HepG2 (cell line): ENCODE measurements around the gene RPL23. TPM values are rescaled to one million over a fixed set of nuclear protein-coding genes. Genes with fewer than 3 reads are reported as not detected.

ENCODE experiments used
- CBX2 ChIP-seq, 2 experiments: fragments of 200-600 bp in 1 of 2; sonication (generic); formaldehyde crosslinking in 1 of 2; IDR thresholded peaks; 2 replicates each; pipeline versions ENCODE4 v1.7.0 to v1.8.1; 2018 to 2022; ENCODE audit warnings: low read depth in 2 of 2, low read length in 1 of 2, mild to moderate bottlenecking in 1 of 2, missing genetic modification reagents in 1 of 2
- GATAD2A ChIP-seq: IDR thresholded peaks from 2 replicates; pipeline ENCODE4 v1.6.1; 2016
- HHEX ChIP-seq: IDR thresholded peaks from 2 replicates; pipeline ENCODE4 v1.6.1; 2016; ENCODE audit warnings: control low read depth
- HOXA7 ChIP-seq: sonication (generic); formaldehyde crosslinking; IDR thresholded peaks from 2 replicates; pipeline ENCODE4 v1.8.1; 2022; ENCODE audit warnings: mild to moderate bottlenecking, missing genetic modification reagents, moderate library complexity
- ISX ChIP-seq: sonication (generic); formaldehyde crosslinking; conservative IDR thresholded peaks from 2 replicates; pipeline ENCODE4 v1.5.0; 2020; ENCODE audit warnings: missing genetic modification reagents
- MIXL1 ChIP-seq: IDR thresholded peaks from 2 replicates; pipeline ENCODE4 v1.6.1; 2016
- NBN ChIP-seq: fragments of 450-650 bp; conservative IDR thresholded peaks from 2 replicates; pipeline ENCODE4 v1.6.1; 2017
- PHF5A ChIP-seq: IDR thresholded peaks from one replicate; pipeline ENCODE4 v1.6.1; 2018; ENCODE audit warnings: low read depth, missing genetic modification reagents; ENCODE audit not compliant: unreplicated experiment
- SCMH1 ChIP-seq: sonication (generic); formaldehyde crosslinking; IDR thresholded peaks from 2 replicates; pipeline ENCODE4 v1.9.0; 2021; ENCODE audit warnings: missing genetic modification reagents, mild to moderate bottlenecking, borderline replicate concordance
- SMAD1 ChIP-seq: sonication (generic); formaldehyde crosslinking; IDR thresholded peaks from 2 replicates; pipeline ENCODE4 v1.4.0; 2020; ENCODE audit warnings: missing genetic modification reagents, low read depth, mild to moderate bottlenecking, borderline replicate concordance
- TARDBP ChIP-seq: sonication (generic); formaldehyde crosslinking; IDR thresholded peaks from 2 replicates; pipeline ENCODE4 v1.8.0; 2022; ENCODE audit warnings: mild to moderate bottlenecking, missing genetic modification reagents
- XRCC5 ChIP-seq: fragments of 200-400 bp; formaldehyde crosslinking; optimal IDR thresholded peaks from 2 replicates; pipeline ENCODE3; 2017; ENCODE audit warnings: mild to moderate bottlenecking, low read length
- YEATS4 ChIP-seq: sonication (generic); formaldehyde crosslinking; IDR thresholded peaks from 2 replicates; pipeline ENCODE4 v1.4.0; 2020; ENCODE audit warnings: missing genetic modification reagents, borderline replicate concordance
- ZFP41 ChIP-seq: sonication (generic); formaldehyde crosslinking; IDR thresholded peaks from 2 replicates; pipeline ENCODE4 v1.4.0; 2020; ENCODE audit warnings: mild to moderate bottlenecking, missing genetic modification reagents, borderline replicate concordance
- ZMYM3 ChIP-seq: sonication (generic); formaldehyde crosslinking; IDR thresholded peaks from 2 replicates; pipeline ENCODE4 v1.5.1; 2020; ENCODE audit warnings: mild to moderate bottlenecking, missing genetic modification reagents
- ZNF382 ChIP-seq: sonication (generic); formaldehyde crosslinking; IDR thresholded peaks from 2 replicates; pipeline ENCODE4 v1.5.0; 2020; ENCODE audit warnings: missing genetic modification reagents, mild to moderate bottlenecking, borderline replicate concordance
- ZNF567 ChIP-seq: sonication (generic); formaldehyde crosslinking; IDR thresholded peaks from 2 replicates; pipeline ENCODE4 v1.8.1; 2023; ENCODE audit warnings: mild to moderate bottlenecking, missing genetic modification reagents, borderline replicate concordance
- polyA plus RNA-seq, 8 experiments: library from polyadenylated mRNA; depleted of rRNA in 3 of 8; stranded (reverse) in 7 of 8; unstranded in 1 of 8; fragments of >200 nt; fragmentation: Illumina TruSeq in 4 of 8; extraction: Trizol in 4 of 8; gene quantifications; 2 replicates each; pipeline versions ENCODE4 v1.2.1 to v1.2.3, GENCODE V29; 2011 to 2016; ENCODE audit warnings: low read depth in 4 of 8, missing spikeins in 1 of 8, mixed read lengths in 1 of 8; ENCODE audit not compliant: insufficient read depth in 1 of 8
- total RNA-seq, 5 experiments: library from RNA; depleted of rRNA; stranded (reverse); fragments of >200 nt; fragmentation: Illumina TruSeq; extraction: Trizol; gene quantifications; 2 replicates each; pipeline ENCODE4 v1.2.3, GENCODE V29; 2016; ENCODE audit warnings: low read depth in 1 of 5
- TF ChIP-seq, protein P1 (sequence below): IDR thresholded peaks from 2 replicates; pipeline ENCODE4 v1.6.1; 2016; ENCODE audit warnings: missing compliant biosample characterization, missing genetic modification reagents, borderline replicate concordance
- TF ChIP-seq, protein P2 (sequence below): sonication (generic); formaldehyde crosslinking; IDR thresholded peaks from 2 replicates; pipeline ENCODE4 v1.4.0; 2020; ENCODE audit warnings: missing genetic modification reagents, borderline replicate concordance
- TF ChIP-seq, protein P3 (sequence below): IDR thresholded peaks from 2 replicates; pipeline ENCODE4 v1.6.1; 2016; ENCODE audit warnings: missing genetic modification reagents, missing compliant biosample characterization
- TF ChIP-seq, protein P4 (sequence below): sonication (generic); formaldehyde crosslinking; IDR thresholded peaks from 2 replicates; pipeline ENCODE4 v1.5.0; 2020; ENCODE audit warnings: mild to moderate bottlenecking, missing genetic modification reagents, borderline replicate concordance
- TF ChIP-seq, protein P5 (sequence below): sonication (generic); formaldehyde crosslinking; IDR thresholded peaks from 2 replicates; pipeline ENCODE4 v1.4.0; 2020; ENCODE audit warnings: missing genetic modification reagents, borderline replicate concordance

The RPL23 gene
- total and polyA plus RNA-seq, 2 of the 13 experiments (the other 11 are each of a cell fraction or from before 2014, with no cell fraction given) = 2,790 to 4,860 TPM

DNA sequence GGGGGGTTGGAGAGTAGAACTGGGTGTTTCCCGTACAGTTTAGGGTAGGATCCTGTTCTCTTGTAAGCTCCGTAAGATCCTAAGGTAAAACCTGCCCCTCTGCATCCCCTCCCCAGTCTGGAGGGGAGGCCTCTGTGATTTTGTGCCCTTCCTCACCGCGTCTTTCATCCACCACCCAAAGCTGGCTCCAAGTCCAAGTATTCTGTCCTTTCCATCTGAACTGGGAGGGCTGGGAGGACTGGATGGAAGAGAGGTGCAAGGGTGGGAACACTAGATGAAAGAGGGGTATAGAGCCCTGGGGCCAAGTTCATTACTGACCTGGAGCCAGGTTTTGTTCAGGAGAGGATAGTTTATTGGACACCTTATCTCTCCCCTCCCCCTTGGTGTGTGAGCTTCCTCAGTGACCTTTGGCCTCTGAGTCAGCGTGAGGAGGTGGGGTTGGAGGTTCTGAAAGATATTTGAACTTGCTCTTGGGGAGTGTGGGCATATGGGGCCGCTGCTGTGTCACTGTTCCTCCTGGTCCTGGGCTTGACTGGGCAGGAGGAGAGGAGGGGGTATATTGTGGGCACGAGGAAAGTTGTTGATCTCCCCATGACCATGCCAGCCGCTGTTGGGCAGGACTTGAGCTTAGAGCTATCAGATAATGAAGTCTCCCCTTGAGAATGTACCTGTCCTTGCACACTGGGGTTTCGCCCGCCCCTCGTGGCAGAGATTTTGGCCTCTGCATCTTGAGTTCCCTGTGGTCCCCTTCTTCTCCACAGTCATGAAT lies 17.9 kb upstream of the RPL23 start (continued):
- TF ChIP-seq, protein P1, sequence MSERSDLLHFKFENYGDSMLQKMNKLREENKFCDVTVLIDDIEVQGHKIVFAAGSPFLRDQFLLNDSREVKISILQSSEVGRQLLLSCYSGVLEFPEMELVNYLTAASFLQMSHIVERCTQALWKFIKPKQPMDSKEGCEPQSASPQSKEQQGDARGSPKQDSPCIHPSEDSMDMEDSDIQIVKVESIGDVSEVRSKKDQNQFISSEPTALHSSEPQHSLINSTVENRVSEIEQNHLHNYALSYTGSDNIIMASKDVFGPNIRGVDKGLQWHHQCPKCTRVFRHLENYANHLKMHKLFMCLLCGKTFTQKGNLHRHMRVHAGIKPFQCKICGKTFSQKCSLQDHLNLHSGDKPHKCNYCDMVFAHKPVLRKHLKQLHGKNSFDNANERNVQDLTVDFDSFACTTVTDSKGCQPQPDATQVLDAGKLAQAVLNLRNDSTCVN (CRISPR knock-in tag) = peak; percentile 80
- TF ChIP-seq HOXA7 = no peak
- peak; percentile 88 for TF ChIP-seq TARDBP (CRISPR knock-in tag)
- peak; percentile 50; the same call in 1 of the 2 replicates for TF ChIP-seq SMAD1 (CRISPR knock-in tag)
- TF ChIP-seq, protein P2, sequence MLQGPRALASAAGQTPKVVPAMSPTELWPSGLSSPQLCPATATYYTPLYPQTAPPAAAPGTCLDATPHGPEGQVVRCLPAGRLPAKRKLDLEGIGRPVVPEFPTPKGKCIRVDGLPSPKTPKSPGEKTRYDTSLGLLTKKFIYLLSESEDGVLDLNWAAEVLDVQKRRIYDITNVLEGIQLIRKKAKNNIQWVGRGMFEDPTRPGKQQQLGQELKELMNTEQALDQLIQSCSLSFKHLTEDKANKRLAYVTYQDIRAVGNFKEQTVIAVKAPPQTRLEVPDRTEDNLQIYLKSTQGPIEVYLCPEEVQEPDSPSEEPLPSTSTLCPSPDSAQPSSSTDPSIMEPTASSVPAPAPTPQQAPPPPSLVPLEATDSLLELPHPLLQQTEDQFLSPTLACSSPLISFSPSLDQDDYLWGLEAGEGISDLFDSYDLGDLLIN (CRISPR knock-in tag) = no peak
- TF ChIP-seq NBN = no peak
- no peak for TF ChIP-seq ZFP41
- TF ChIP-seq YEATS4 (CRISPR knock-in tag) = no peak; the same call in 1 of the 2 replicates
- TF ChIP-seq PHF5A = peak; percentile 92
- no peak for TF ChIP-seq SCMH1 (CRISPR knock-in tag)
- no peak for TF ChIP-seq MIXL1 (CRISPR knock-in tag)
- no peak for TF ChIP-seq ZMYM3
- TF ChIP-seq, protein P3, sequence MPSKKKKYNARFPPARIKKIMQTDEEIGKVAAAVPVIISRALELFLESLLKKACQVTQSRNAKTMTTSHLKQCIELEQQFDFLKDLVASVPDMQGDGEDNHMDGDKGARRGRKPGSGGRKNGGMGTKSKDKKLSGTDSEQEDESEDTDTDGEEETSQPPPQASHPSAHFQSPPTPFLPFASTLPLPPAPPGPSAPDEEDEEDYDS (CRISPR knock-in tag) = peak; percentile 87
- peak; percentile 61; the same call in 1 of the 2 replicates for TF ChIP-seq HHEX (CRISPR knock-in tag)
- TF ChIP-seq, protein P4, sequence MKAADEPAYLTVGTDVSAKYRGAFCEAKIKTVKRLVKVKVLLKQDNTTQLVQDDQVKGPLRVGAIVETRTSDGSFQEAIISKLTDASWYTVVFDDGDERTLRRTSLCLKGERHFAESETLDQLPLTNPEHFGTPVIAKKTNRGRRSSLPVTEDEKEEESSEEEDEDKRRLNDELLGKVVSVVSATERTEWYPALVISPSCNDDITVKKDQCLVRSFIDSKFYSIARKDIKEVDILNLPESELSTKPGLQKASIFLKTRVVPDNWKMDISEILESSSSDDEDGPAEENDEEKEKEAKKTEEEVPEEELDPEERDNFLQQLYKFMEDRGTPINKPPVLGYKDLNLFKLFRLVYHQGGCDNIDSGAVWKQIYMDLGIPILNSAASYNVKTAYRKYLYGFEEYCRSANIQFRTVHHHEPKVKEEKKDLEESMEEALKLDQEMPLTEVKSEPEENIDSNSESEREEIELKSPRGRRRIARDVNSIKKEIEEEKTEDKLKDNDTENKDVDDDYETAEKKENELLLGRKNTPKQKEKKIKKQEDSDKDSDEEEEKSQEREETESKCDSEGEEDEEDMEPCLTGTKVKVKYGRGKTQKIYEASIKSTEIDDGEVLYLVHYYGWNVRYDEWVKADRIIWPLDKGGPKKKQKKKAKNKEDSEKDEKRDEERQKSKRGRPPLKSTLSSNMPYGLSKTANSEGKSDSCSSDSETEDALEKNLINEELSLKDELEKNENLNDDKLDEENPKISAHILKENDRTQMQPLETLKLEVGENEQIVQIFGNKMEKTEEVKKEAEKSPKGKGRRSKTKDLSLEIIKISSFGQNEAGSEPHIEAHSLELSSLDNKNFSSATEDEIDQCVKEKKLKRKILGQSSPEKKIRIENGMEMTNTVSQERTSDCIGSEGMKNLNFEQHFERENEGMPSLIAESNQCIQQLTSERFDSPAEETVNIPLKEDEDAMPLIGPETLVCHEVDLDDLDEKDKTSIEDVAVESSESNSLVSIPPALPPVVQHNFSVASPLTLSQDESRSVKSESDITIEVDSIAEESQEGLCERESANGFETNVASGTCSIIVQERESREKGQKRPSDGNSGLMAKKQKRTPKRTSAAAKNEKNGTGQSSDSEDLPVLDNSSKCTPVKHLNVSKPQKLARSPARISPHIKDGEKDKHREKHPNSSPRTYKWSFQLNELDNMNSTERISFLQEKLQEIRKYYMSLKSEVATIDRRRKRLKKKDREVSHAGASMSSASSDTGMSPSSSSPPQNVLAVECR = peak; percentile 85
- peak; percentile 90 for TF ChIP-seq XRCC5
- no peak for TF ChIP-seq CBX2 (IDR thresholded peaks at IDR 0.05; ENCODE audit: low read depth, low read length)
- no peak for TF ChIP-seq CBX2 (CRISPR knock-in tag; IDR thresholded peaks at IDR 0.05; ENCODE audit: low read depth)
- peak; percentile 97 for TF ChIP-seq GATAD2A
- no peak for TF ChIP-seq ZNF382
- TF ChIP-seq, protein P5, sequence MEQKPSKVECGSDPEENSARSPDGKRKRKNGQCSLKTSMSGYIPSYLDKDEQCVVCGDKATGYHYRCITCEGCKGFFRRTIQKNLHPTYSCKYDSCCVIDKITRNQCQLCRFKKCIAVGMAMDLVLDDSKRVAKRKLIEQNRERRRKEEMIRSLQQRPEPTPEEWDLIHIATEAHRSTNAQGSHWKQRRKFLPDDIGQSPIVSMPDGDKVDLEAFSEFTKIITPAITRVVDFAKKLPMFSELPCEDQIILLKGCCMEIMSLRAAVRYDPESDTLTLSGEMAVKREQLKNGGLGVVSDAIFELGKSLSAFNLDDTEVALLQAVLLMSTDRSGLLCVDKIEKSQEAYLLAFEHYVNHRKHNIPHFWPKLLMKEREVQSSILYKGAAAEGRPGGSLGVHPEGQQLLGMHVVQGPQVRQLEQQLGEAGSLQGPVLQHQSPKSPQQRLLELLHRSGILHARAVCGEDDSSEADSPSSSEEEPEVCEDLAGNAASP (CRISPR knock-in tag) = peak; percentile 91
- no peak for TF ChIP-seq ISX (CRISPR knock-in tag)
- TF ChIP-seq ZNF567 (CRISPR knock-in tag) = no peak
